Measurements from ENCODE around the gene SLC39A12.

SLC39A12 gene

GRCh38 chr10:18059826-18060559, 108.3 kb downstream of the SLC39A12 start:
- DNase-seq (ENCODE audit: low spot score): no peak

DNA sequence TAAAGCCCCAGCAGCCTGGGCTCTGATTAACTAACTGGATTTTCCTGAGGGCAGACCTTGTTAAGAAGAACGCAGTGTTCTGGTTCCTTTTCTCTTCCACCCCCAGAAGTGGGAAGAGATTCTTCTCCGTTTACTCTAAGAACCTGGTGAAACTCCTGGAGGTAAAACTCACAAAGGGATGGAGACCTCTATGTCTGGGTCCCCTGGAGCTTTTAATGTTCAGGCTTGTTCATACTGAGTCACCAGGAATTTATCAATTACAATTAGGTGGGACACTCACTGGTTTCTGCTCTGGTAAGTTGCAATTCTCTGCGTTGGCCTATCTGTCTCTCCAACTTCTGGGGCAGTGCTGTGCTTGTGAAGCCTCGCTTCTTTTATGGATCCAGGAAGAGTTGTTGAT, 115.2 kb downstream of the SLC39A12 start:
- no peak for DNase-seq (ENCODE audit: low spot score)

GRCh38 chr10:18068401-18068800, 116.7 kb downstream of the SLC39A12 start:
- DNase-seq (ENCODE audit: low spot score): no peak

DNA sequence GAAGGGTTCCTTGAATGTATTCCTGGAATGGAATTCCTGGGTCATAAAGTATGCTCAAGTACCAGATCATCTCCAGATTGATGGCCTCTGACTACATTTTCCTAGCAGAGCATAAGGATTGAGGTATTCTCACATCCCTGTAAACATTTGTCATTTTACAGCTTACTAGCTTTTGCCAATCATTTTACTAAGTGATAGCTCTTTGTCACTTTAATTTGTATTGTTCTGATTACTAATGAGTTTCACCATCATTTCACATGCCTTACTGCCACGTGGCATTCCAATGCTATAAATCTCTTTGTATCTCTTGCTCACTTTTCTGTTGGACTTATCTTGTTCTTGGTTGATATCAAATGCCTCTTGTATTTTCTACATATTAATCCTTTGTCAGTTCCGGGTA, 119.9 kb downstream of the SLC39A12 start:
- no peak for DNase-seq (ENCODE audit: low spot score)

GRCh38 chr10:18073314-18073713, 121.6 kb downstream of the SLC39A12 start:
- DNase-seq (ENCODE audit: low spot score): no peak

GRCh38 chr10:18075881-18076280, 124.2 kb downstream of the SLC39A12 start:
- DNase-seq (ENCODE audit: low spot score): no peak

GRCh38 chr10:18079665-18080295, 128.1 kb downstream of the SLC39A12 start:
- peak; percentile 44 for DNase-seq (ENCODE audit: low spot score)

GRCh38 chr10:18082381-18082780, 130.7 kb downstream of the SLC39A12 start:
- no peak for DNase-seq (ENCODE audit: low spot score)

DNA sequence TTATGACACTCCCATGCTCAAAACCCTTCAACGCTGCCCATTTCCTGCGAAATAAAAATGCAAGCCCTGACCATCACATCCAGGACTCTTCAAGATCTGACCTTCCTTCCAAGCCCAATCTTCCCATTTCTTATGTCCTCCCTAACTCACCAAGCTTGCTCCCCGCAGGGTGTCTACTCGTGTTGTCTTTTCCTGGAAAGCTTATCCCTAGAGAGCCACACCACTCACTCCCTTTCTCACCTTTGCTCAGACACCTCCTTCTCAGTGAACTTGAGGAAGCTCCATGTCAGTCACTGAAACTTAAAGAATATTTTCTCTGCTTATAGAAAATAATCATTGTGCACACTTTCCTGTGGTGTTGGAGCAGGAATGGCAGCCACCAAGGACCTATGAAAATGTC, 134.1 kb downstream of the SLC39A12 start:
- no peak for DNase-seq (ENCODE audit: low spot score)

DNA sequence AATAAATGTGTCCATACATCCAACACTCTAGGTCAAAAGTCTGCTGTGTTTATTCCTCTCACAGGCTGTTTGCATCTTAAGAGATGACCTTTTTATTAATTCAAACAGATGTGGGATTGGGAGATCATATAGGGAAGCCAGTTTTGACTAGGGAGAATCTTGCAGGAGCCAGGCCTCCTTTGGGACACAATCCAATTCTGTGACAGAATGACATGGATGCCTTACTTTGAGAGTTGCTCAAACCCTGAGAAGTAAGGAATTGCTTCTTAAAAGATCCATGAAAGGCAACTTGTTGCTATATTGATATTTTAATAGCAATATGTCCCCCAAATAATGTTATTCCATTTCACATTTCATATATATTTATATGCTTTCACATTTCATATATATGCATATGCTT, 135.0 kb downstream of the SLC39A12 start:
- DNase-seq (ENCODE audit: low spot score): no peak

GRCh38 chr10:18087355-18087754, 135.6 kb downstream of the SLC39A12 start:
- DNase-seq (ENCODE audit: low spot score): no peak

All from AG08395 (cell line).